ENCODE results near the gene MAPK8IP3. TPM values are rescaled to one million over a fixed set of nuclear protein-coding genes. Genes with fewer than 3 reads are reported as not detected.

MAPK8IP3 gene
- total and polyA plus RNA-seq, 3 experiments from 2014 or later: 2.3 to 63.2 (median 57.1) TPM

DNA sequence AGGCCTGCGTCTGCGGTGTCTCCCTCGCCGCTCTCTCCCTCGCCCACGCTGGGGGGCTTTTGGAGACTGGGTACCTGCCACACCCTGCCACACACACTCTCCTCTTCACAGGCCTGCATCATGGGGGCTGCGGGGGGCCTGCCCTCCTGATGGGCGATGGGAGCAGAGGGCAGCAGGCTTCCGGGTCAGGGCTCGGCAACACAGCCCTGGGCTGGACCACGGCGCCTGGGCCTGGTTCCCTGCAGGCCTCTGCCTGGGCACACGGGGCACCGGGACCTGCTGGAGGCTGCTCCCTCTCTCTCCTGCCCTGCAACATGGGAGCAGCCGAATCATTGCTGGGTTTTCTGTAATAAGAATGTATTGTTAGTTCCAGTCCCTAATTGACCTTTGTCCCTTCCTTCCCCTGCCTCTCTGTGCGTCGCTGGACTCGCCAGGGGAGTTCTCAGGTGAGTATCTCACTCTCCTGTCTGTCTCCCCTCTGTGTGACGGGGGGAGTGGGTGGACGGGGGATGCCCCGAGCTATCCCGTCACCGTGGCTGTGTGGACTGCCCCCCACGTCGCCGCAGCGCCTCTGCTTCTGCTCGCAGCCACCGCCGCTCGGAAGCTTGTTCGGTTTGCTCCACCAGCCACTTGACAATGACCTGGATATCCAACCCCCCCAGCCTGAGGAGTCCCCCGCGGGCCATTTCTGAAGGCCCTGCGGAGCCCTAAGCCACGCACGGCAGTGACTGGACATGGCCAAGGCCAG is 51.9 kb downstream of the MAPK8IP3 start:
- Histone ChIP-seq H3K4me3 (ENCODE audit: low read length) (no peak overlapping the region), H3K27ac (ENCODE audit: low read depth, low read length) (no peak overlapping the region), H3K9me3 (ENCODE audit: low read length) (no peaks in the 10 kb centered on the region), H3K36me3 (ENCODE audit: insufficient read depth, low read length) (no peaks in the 10 kb centered on the region), H3K27me3 (ENCODE audit: insufficient read depth, low read length, poor library complexity, severe bottlenecking) (no peaks in the 10 kb centered on the region), H3K4me1 (ENCODE audit: insufficient read depth, low read length) (peaks cover 10% of the 10 kb centered on the region)
- Mint-ChIP-seq H3K4me3 (peak overlapping the region in 1 of 7 donors; percentile 54), H3K27me3 (no peaks in the 10 kb centered on the region), H3K9me3 (no peaks in the 10 kb centered on the region), H3K4me1 (peaks cover 8 to 14% (median 10%) of the 10 kb centered on the region in 3 donors), H3K27ac (peak overlapping the region in 3 of 8 donors; percentile 39 to 94 (median 87)), H3K36me3 (peaks cover 0 to 55% (median 0%) of the 10 kb centered on the region in 3 donors)
- DNase-seq: no peak
- ChIA-PET CTCF (interaction anchor here (1.0 kb wide), 1 partner anchor 25 kb away, joined by 3 read pairs; the partner anchor contains the start of genes NUBP2 and SPSB3), POLR2A (interaction anchor here (0.6 kb wide), 1 partner anchor 1559 kb away, joined by 11 read pairs; no protein-coding TSS in a partner anchor)

DNA sequence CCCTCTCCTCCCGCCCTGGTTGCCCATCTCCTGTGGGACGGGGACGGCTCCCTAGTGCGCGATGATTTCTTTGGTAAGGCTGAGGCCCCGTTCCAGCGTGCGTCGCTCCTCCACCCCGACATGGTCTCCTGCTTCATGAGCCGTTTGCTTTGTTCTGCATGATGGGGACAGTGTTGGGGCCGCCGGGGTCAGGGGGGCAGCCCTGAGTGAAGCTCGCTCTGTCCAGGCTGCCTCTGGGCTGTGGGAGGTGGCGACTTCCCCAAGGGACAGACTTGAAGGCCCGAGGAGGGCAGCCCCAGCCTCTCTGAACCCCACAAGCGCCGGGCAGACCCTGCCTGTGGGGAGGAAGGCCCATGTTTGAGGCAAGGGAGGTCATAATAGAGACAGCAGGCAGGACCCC is 52.9 kb downstream of the MAPK8IP3 start:
- Mint-ChIP-seq H3K27ac (peak overlapping the region in 2 of 8 donors; percentile 47 to 61), H3K4me1 (peaks cover 8 to 14% (median 10%) of the 10 kb centered on the region in 3 donors), H3K4me3 (no peak overlapping the region), H3K27me3 (no peaks in the 10 kb centered on the region), H3K36me3 (peaks cover 0 to 53% (median 0%) of the 10 kb centered on the region in 3 donors), H3K9me3 (no peaks in the 10 kb centered on the region)
- Histone ChIP-seq H3K36me3 (ENCODE audit: insufficient read depth, low read length) (no peaks in the 10 kb centered on the region), H3K27ac (ENCODE audit: low read depth, low read length) (no peak overlapping the region), H3K9me3 (ENCODE audit: low read length) (no peaks in the 10 kb centered on the region), H3K4me1 (ENCODE audit: insufficient read depth, low read length) (peaks cover 10% of the 10 kb centered on the region), H3K4me3 (ENCODE audit: low read length) (no peak overlapping the region), H3K27me3 (ENCODE audit: insufficient read depth, low read length, poor library complexity, severe bottlenecking) (no peaks in the 10 kb centered on the region)
- ChIA-PET CTCF (interaction anchor here (1.0 kb wide), 1 partner anchor 24 kb away, joined by 3 read pairs; the partner anchor contains the start of genes NUBP2 and SPSB3), POLR2A (no interaction called here)
- no peak for DNase-seq

DNA sequence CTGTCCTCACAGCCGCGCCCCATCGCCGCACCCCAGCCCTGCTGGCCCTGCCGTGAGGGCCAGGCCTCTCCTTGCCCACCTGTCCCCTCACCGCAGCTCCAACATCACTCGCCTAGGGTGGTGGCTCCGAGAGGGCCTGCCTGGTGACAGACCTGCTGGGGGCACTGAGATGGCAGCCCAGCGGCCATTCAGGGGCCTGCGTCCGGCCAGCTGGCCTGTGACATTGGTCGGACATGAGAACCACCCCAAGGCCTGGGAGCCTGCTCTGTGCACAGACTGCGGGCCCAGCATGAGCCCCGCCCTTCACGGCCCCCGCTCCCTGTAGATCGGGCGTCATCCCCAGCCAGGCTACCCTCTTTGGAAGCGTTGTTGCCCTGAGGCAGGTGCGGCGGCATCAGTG is 53.5 kb downstream of the MAPK8IP3 start:
- H3K36me3 Mint-ChIP-seq: peaks cover 0 to 51% (median 0%) of the 10 kb centered on the region in 3 donors
- POLR2A ChIA-PET: no interaction called here

DNA sequence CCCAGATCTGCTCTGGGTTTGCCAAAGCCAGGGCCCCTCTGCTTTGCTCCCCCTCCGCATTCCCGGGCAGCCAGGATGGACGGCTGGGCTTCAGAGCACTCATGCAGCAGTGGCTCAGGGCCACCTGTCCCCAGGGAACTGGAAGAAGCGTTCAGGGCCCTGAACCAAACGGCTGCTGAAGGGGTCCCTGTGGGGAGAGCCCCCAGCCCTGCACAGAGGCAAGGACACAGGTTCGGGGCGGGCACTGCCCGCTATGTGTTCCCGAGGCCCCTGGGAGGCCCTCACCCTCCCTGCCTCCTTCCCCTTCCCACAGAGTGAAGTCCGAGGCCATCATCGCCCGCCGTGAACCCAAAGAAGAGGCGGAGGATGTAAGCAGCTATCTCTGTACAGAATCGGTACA is 54.9 kb downstream of the MAPK8IP3 start:
- Mint-ChIP-seq H3K4me3 (no peak overlapping the region), H3K9me3 (no peaks in the 10 kb centered on the region), H3K27me3 (no peaks in the 10 kb centered on the region), H3K27ac (no peak overlapping the region), H3K36me3 (peaks cover 0 to 54% (median 0%) of the 10 kb centered on the region in 3 donors), H3K4me1 (peaks cover 8 to 14% (median 8%) of the 10 kb centered on the region in 3 donors)
- Histone ChIP-seq H3K4me3 (ENCODE audit: low read length) (no peak overlapping the region), H3K36me3 (ENCODE audit: insufficient read depth, low read length) (peaks cover 5% of the 10 kb centered on the region), H3K4me1 (ENCODE audit: insufficient read depth, low read length) (peaks cover 10% of the 10 kb centered on the region), H3K27ac (ENCODE audit: low read depth, low read length) (no peak overlapping the region), H3K27me3 (ENCODE audit: insufficient read depth, low read length, poor library complexity, severe bottlenecking) (no peaks in the 10 kb centered on the region), H3K9me3 (ENCODE audit: low read length) (no peaks in the 10 kb centered on the region)
- no peak for DNase-seq
- ChIA-PET POLR2A (no interaction called here), CTCF (no interaction called here)

More for the DNA sequence above, 53.5 kb downstream of the MAPK8IP3 start:
- CTCF ChIA-PET: interaction anchor here (1.2 kb wide), 1 partner anchor 13 kb away, joined by 3 read pairs; the partner anchor contains the start of genes EME2 and MRPS34
- Mint-ChIP-seq H3K27ac (no peak overlapping the region), H3K27me3 (no peaks in the 10 kb centered on the region), H3K9me3 (no peaks in the 10 kb centered on the region), H3K4me3 (no peak overlapping the region), H3K4me1 (peaks cover 8 to 14% (median 10%) of the 10 kb centered on the region in 3 donors)
- Histone ChIP-seq H3K27ac (ENCODE audit: low read depth, low read length) (no peak overlapping the region), H3K27me3 (ENCODE audit: insufficient read depth, low read length, poor library complexity, severe bottlenecking) (no peaks in the 10 kb centered on the region), H3K9me3 (ENCODE audit: low read length) (no peaks in the 10 kb centered on the region), H3K4me1 (ENCODE audit: insufficient read depth, low read length) (peaks cover 10% of the 10 kb centered on the region), H3K36me3 (ENCODE audit: insufficient read depth, low read length) (no peaks in the 10 kb centered on the region), H3K4me3 (ENCODE audit: low read length) (no peak overlapping the region)
- no peak for DNase-seq

DNA sequence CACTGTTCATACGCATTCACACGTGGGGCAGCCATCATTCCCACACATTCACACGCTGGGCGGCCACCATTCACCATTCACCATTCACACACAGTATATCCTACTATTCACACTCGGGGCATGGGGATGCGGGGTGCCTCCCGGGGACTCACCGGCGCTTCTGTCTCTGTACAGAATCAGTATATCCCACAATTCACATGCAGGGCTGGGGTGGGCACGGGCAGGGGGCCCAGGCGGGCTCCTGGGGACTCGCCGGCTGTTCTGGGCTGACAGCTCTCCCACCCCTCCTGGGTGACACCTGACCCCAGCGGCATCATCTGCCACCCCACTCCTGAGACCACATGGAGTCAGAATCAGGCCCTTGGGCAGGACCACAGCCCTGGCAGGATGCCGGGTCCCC is 55.8 kb downstream of the MAPK8IP3 start:
- Histone ChIP-seq H3K27me3 (ENCODE audit: insufficient read depth, low read length, poor library complexity, severe bottlenecking) (no peaks in the 10 kb centered on the region), H3K9me3 (ENCODE audit: low read length) (no peaks in the 10 kb centered on the region), H3K27ac (ENCODE audit: low read depth, low read length) (no peak overlapping the region), H3K4me3 (ENCODE audit: low read length) (no peak overlapping the region), H3K4me1 (ENCODE audit: insufficient read depth, low read length) (peaks cover 10% of the 10 kb centered on the region), H3K36me3 (ENCODE audit: insufficient read depth, low read length) (peaks cover 7% of the 10 kb centered on the region)
- Mint-ChIP-seq H3K4me1 (peaks cover 5 to 12% (median 5%) of the 10 kb centered on the region in 3 donors), H3K27ac (no peak overlapping the region), H3K36me3 (peaks cover 0 to 56% (median 0%) of the 10 kb centered on the region in 3 donors), H3K4me3 (no peak overlapping the region), H3K9me3 (no peaks in the 10 kb centered on the region), H3K27me3 (no peaks in the 10 kb centered on the region)
- POLR2A ChIA-PET: no interaction called here
- no peak for DNase-seq
- CTCF ChIA-PET: no interaction called here

DNA sequence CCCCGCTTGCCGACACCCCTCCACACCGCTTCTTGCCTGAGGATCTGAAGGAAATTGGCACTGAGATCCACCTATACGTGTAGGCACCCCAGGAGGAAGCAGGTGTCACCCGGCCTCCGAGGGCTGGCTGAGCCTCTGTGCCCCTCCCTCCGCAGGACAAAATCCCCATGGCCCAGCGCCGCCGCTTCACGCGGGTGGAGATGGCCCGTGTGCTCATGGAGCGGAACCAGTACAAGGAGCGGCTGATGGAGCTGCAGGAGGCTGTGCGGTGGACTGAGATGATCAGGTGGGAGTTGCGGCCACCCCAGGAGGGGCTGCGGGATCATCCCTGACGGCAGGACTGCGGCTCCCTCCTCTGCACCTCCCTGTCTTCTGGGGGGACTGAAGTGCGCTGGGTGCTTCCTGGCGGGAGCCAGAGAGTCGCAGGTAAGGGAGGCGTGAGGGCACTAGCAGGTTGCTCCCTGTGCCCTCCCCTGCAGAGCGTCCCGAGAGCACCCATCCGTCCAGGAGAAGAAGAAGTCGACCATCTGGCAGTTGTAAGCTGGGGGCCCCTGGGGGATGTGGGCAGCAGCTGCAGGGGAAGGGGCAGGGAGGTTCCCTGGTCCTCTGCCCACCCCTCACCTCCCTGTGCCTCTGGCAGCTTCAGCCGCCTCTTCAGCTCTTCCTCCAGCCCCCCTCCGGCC is 56.3 kb downstream of the MAPK8IP3 start:
- POLR2A ChIA-PET: no interaction called here
- no peaks in the 10 kb centered on the region for H3K27me3 Mint-ChIP-seq

DNA sequence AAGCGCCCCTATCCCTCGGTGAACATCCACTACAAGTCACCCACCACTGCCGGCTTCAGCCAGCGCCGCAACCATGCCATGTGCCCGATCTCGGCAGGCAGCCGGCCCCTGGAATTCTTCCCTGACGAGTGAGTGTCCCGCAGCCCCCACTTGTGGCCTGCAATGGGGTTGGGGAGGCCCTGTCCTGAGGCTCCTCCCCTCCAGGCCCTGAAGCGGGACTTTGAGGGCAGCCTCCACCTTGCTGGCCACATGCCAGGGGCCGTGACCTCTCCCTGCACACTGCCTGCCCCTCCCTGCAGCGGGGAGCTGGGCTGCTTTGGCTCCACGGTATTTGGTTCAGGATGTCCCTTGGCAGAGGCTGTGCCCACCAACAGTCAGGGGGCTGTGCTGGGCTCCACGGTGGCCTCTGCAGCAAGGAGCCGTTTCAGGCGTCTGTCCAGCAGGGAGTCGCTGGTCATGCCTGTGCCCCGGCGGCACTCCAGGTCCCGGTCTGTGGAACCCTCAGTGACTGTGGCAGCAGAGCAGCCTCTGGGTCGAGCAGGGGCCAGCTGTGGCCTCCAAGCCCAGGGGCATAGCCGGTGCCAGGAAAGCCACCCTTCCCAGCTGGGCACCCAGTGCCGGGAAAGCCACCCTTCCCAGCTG is 57.0 kb downstream of the MAPK8IP3 start:
- Mint-ChIP-seq H3K36me3 (peaks cover 0 to 62% (median 0%) of the 10 kb centered on the region in 3 donors), H3K4me3 (no peak overlapping the region), H3K27me3 (no peaks in the 10 kb centered on the region), H3K9me3 (no peaks in the 10 kb centered on the region), H3K4me1 (no peaks in the 10 kb centered on the region), H3K27ac (no peak overlapping the region)
- H3K9me3 ChIP-seq (ENCODE audit: low read length): no peaks in the 10 kb centered on the region
- no peaks in the 10 kb centered on the region for H3K27me3 ChIP-seq (ENCODE audit: insufficient read depth, low read length, poor library complexity, severe bottlenecking)
- no peaks in the 10 kb centered on the region for H3K4me1 ChIP-seq (ENCODE audit: insufficient read depth, low read length)
- no peak overlapping the region for H3K4me3 ChIP-seq (ENCODE audit: low read length)
- ChIA-PET POLR2A (no interaction called here), CTCF (no interaction called here)
- H3K27ac ChIP-seq (ENCODE audit: low read depth, low read length): no peak overlapping the region
- H3K36me3 ChIP-seq (ENCODE audit: insufficient read depth, low read length): peaks cover 7% of the 10 kb centered on the region
- DNase-seq: no peak

More for the DNA sequence above, 56.3 kb downstream of the MAPK8IP3 start:
- no peaks in the 10 kb centered on the region for H3K9me3 ChIP-seq (ENCODE audit: low read length)
- H3K4me3 ChIP-seq (ENCODE audit: low read length): no peak overlapping the region
- peaks cover 4% of the 10 kb centered on the region for H3K4me1 ChIP-seq (ENCODE audit: insufficient read depth, low read length)
- H3K27ac Mint-ChIP-seq: no peak overlapping the region
- H3K36me3 ChIP-seq (ENCODE audit: insufficient read depth, low read length): peaks cover 7% of the 10 kb centered on the region
- no peak overlapping the region for H3K4me3 Mint-ChIP-seq
- H3K4me1 Mint-ChIP-seq: peaks cover 0 to 6% (median 3%) of the 10 kb centered on the region in 3 donors
- H3K27ac ChIP-seq (ENCODE audit: low read depth, low read length): no peak overlapping the region
- H3K36me3 Mint-ChIP-seq: peaks cover 0 to 58% (median 0%) of the 10 kb centered on the region in 3 donors
- no peak for DNase-seq
- H3K9me3 Mint-ChIP-seq: no peaks in the 10 kb centered on the region
- H3K27me3 ChIP-seq (ENCODE audit: insufficient read depth, low read length, poor library complexity, severe bottlenecking): no peaks in the 10 kb centered on the region
- CTCF ChIA-PET: no interaction called here
